H1 (cell line): ENCODE results near the gene ZNF143. TPM values are rescaled to one million over a fixed set of nuclear protein-coding genes. Genes with fewer than 3 reads are reported as not detected.

Experiments
- CTCF ChIA-PET: fragments of 300-600 bp; sonication (Branson Sonifier 250); formaldehyde crosslinking; loops from one replicate; lab custom pipeline; 2021; ENCODE audit not compliant: partially characterized antibody; lab: Charles Lee
- POLR2A ChIA-PET: fragments of 300-600 bp; sonication (Branson Sonifier 250); formaldehyde crosslinking; loops from one replicate; lab custom pipeline; 2021; ENCODE audit warnings: inconsistent platforms; ENCODE audit not compliant: partially characterized antibody; lab: Charles Lee
- DNase-seq, 2 experiments: peaks; one replicate each; pipeline versions ENCODE4 v3.0.0 to v3.0.0-alpha.2; 2010 to 2022; ENCODE audit warnings: low spot score in 2 of 2, low read depth in 1 of 2, mixed read lengths in 1 of 2
- FAIRE-seq: peaks from 2 replicates; lab custom pipeline; 2011; peaks lifted over from hg19 to GRCh38; lab: Jason Lieb, UNC
- H2AFZ ChIP-seq: 2 replicates; pipeline ENCODE4 v1.8.1; 2012; ENCODE audit warnings: low read length, inconsistent platforms
- H2AK5ac ChIP-seq: 2 replicates; pipeline ENCODE4 v1.6.1; 2013; ENCODE audit warnings: low read depth, low read length
- H2BK120ac ChIP-seq: replicated peaks from 2 replicates; pipeline ENCODE3; 2013; ENCODE audit warnings: low read depth, low read length, inconsistent platforms
- H2BK12ac ChIP-seq: 2 replicates; pipeline ENCODE4 v1.6.1; 2013; ENCODE audit warnings: low read depth, low read length
- H2BK15ac ChIP-seq: 2 replicates; pipeline ENCODE4 v1.6.1; 2013; ENCODE audit warnings: low read length
- H2BK20ac ChIP-seq: 2 replicates; pipeline ENCODE4 v1.6.1; 2013; ENCODE audit warnings: low read length
- H2BK5ac ChIP-seq: 2 replicates; pipeline ENCODE4 v1.6.1; 2013; ENCODE audit warnings: low read depth, low read length
- H3K14ac ChIP-seq: 2 replicates; pipeline ENCODE4 v1.6.1; 2013; ENCODE audit warnings: inconsistent platforms; ENCODE audit not compliant: insufficient read length
- H3K18ac ChIP-seq: 2 replicates; pipeline ENCODE4 v1.6.1; 2013; ENCODE audit warnings: low read length; ENCODE audit errors: extremely low read depth
- H3K23ac ChIP-seq: 2 replicates; pipeline ENCODE4 v1.6.1; 2013; ENCODE audit warnings: inconsistent platforms; ENCODE audit not compliant: insufficient read length
- H3K23me2 ChIP-seq: 2 replicates; pipeline ENCODE4 v1.6.1; 2013; ENCODE audit warnings: low read depth, low read length
- H3K27ac ChIP-seq: 2 replicates; pipeline ENCODE4 v1.6.1; 2011; ENCODE audit warnings: low read depth, low read length, inconsistent platforms
- H3K27me3 ChIP-seq, 4 experiments: replicated peaks in 1 of 4; 1 replicate in 1 of 4; 2 replicates in 3 of 4; pipeline versions ENCODE4 v1.6.1 to v1.8.1; 2011 to 2013; ENCODE audit warnings: low read length in 3 of 4, mild to moderate bottlenecking in 3 of 4, inconsistent platforms in 2 of 4, mixed read lengths in 2 of 4, moderate library complexity in 1 of 4; ENCODE audit not compliant: control insufficient read depth in 3 of 4, insufficient read depth in 3 of 4; ENCODE audit errors: extremely low read depth in 1 of 4
- H3K36me3 ChIP-seq, 4 experiments: 2 replicates each; pipeline versions ENCODE4 v1.6.1 to v1.8.1; 2011 to 2013; ENCODE audit warnings: mild to moderate bottlenecking in 4 of 4, low read length in 3 of 4, moderate library complexity in 2 of 4, control low read depth in 1 of 4, inconsistent platforms in 1 of 4; ENCODE audit not compliant: insufficient read depth in 4 of 4, control insufficient read depth in 2 of 4
- H3K4ac ChIP-seq: replicated peaks from 2 replicates; pipeline ENCODE3; 2013; ENCODE audit warnings: low read length, low read depth, mixed read lengths, inconsistent platforms; ENCODE audit not compliant: insufficient read length
- H3K4me1 ChIP-seq, 4 experiments: replicated peaks in 1 of 4; 1 replicate in 1 of 4; 2 replicates in 3 of 4; pipeline versions ENCODE4 v1.6.1 to v1.8.1; 2011 to 2013; ENCODE audit warnings: low read length in 3 of 4, inconsistent platforms in 2 of 4, mixed read lengths in 1 of 4; ENCODE audit not compliant: insufficient read depth in 4 of 4, control insufficient read depth in 3 of 4
- H3K4me2 ChIP-seq, 2 experiments: 2 replicates each; pipeline versions ENCODE4 v1.6.1 to v1.8.1; 2011 to 2013; ENCODE audit warnings: low read depth in 2 of 2, low read length in 2 of 2, control low read depth in 1 of 2, inconsistent platforms in 1 of 2, mild to moderate bottlenecking in 1 of 2; ENCODE audit not compliant: insufficient read depth in 1 of 2
- H3K4me3 ChIP-seq, 4 experiments: fragments of 200-600, 300-600 bp in 1 of 4; sonication (generic), shearing (Covaris generic), sonication (Bioruptor Twin) in 1 of 4; 2 replicates each; pipeline versions ENCODE4 v1.5.1 to v1.8.1; 2011 to 2016; ENCODE audit warnings: low read length in 4 of 4, low read depth in 3 of 4, control low read depth in 2 of 4, inconsistent platforms in 2 of 4, mild to moderate bottlenecking in 2 of 4, mixed read lengths in 1 of 4, moderate library complexity in 1 of 4; ENCODE audit not compliant: insufficient read depth in 2 of 4; ENCODE audit errors: extremely low read depth in 1 of 4
- H3K56ac ChIP-seq: replicated peaks from 2 replicates; pipeline ENCODE3; 2013; ENCODE audit warnings: low read depth, mild to moderate bottlenecking, mixed read lengths, low read length, inconsistent platforms; ENCODE audit not compliant: insufficient read length
- H3K79me1 ChIP-seq: 2 replicates; pipeline ENCODE4 v1.6.1; 2013; ENCODE audit warnings: low read depth, low read length, control low read depth
- H3K79me2 ChIP-seq, 2 experiments: 2 replicates each; pipeline versions ENCODE4 v1.6.1 to v1.8.1; 2012 to 2013; ENCODE audit warnings: low read length in 2 of 2, mild to moderate bottlenecking in 2 of 2, inconsistent platforms in 1 of 2; ENCODE audit not compliant: insufficient read depth in 2 of 2, control insufficient read depth in 1 of 2
- H3K9ac ChIP-seq, 4 experiments: replicated peaks in 1 of 4; 1 replicate in 1 of 4; 2 replicates in 3 of 4; pipeline versions ENCODE4 v1.6.1 to v1.8.1; 2011 to 2013; ENCODE audit warnings: low read depth in 3 of 4, low read length in 3 of 4, control low read depth in 2 of 4, mild to moderate bottlenecking in 2 of 4, moderate library complexity in 2 of 4, inconsistent platforms in 1 of 4; ENCODE audit errors: extremely low read depth in 1 of 4
- H3K9me3 ChIP-seq, 2 experiments: 2 replicates each; pipeline versions ENCODE4 v1.6.1 to v1.8.1; 2012 to 2013; ENCODE audit warnings: mild to moderate bottlenecking in 2 of 2, moderate library complexity in 2 of 2, control low read depth in 1 of 2, inconsistent platforms in 1 of 2, low read depth in 1 of 2, low read length in 1 of 2, mixed read lengths in 1 of 2; ENCODE audit not compliant: insufficient read depth in 2 of 2
- H4K20me1 ChIP-seq, 2 experiments: replicated peaks in 1 of 2; 2 replicates each; pipeline versions ENCODE3 to v1.8.1; 2011 to 2013; ENCODE audit warnings: inconsistent platforms in 2 of 2, low read length in 2 of 2, mild to moderate bottlenecking in 1 of 2; ENCODE audit not compliant: insufficient read depth in 2 of 2, control insufficient read depth in 1 of 2
- H4K5ac ChIP-seq: 2 replicates; pipeline ENCODE4 v1.6.1; 2013; ENCODE audit warnings: low read length, low read depth, mixed read lengths, inconsistent platforms; ENCODE audit not compliant: insufficient read length
- H4K8ac ChIP-seq: 2 replicates; pipeline ENCODE4 v1.8.0; 2013; ENCODE audit warnings: mild to moderate bottlenecking, moderate library complexity, low read length, inconsistent platforms; ENCODE audit not compliant: insufficient read depth; ENCODE audit errors: extremely low read depth
- H4K91ac ChIP-seq: replicated peaks from 2 replicates; pipeline ENCODE3; 2013; ENCODE audit warnings: low read length, mixed read lengths, inconsistent platforms; ENCODE audit not compliant: insufficient read length
- CEBPB ChIP-seq: IDR thresholded peaks from 2 replicates; pipeline ENCODE4 v1.6.1; 2012; ENCODE audit warnings: low read depth, low read length
- HDAC2 ChIP-seq, 2 experiments: fragments of 300-600 bp in 1 of 2; sonication (generic) in 1 of 2; IDR thresholded peaks; 2 replicates each; pipeline ENCODE4 v1.6.1; 2011 to 2012; ENCODE audit warnings: low read depth in 2 of 2, low read length in 2 of 2, mild to moderate bottlenecking in 2 of 2, moderate library complexity in 2 of 2, borderline replicate concordance in 1 of 2, inconsistent platforms in 1 of 2
- SIN3A ChIP-seq, 2 experiments: IDR thresholded peaks in 1 of 2; conservative IDR thresholded peaks in 1 of 2; 2 replicates each; pipeline ENCODE4 v1.6.1; 2011 to 2012; ENCODE audit warnings: low read length in 2 of 2, improper control_type of control experiment in 1 of 2, low read depth in 1 of 2, mild to moderate bottlenecking in 1 of 2
- SIRT6 ChIP-seq: IDR thresholded peaks from one replicate; pipeline ENCODE4 v1.7.1; 2012; ENCODE audit warnings: low read length, inconsistent platforms
- WGBS, 2 experiments: shearing (Covaris generic) in 1 of 2; methylation state at CpG; one replicate each; pipeline versions ENCODE4 v1.1.6 to v1.1.7; 2013 to 2015; ENCODE audit warnings: low lambda C conversion rate in 2 of 2, mixed read lengths in 2 of 2, inconsistent platforms in 1 of 2, low coverage in 1 of 2, missing lambda C conversion rate in 1 of 2; ENCODE audit not compliant: insufficient replicate concordance in 2 of 2, insufficient coverage in 1 of 2, insufficient read length in 1 of 2; ENCODE audit errors: extremely low coverage in 1 of 2, missing lambda C conversion rate in 1 of 2; 5-methylcytosine and 5-hydroxymethylcytosine counted together
- polyA plus RNA-seq, 7 experiments: library from polyadenylated mRNA; depleted of rRNA in 3 of 7; stranded (reverse) in 5 of 7; unstranded in 2 of 7; fragments of >200 nt in 5 of 7; fragments of 200-250 nt in 2 of 7; gene quantifications; 1 replicate in 5 of 7; 2 replicates in 1 of 7; 4 replicates in 1 of 7; pipeline versions ENCODE4 v1.2.1 to v1.2.3, GENCODE V29; 2011 to 2013; ENCODE audit warnings: missing spikeins in 2 of 7, mixed read lengths in 2 of 7
- total RNA-seq: library from RNA; stranded (reverse); fragmentation: NEBNext Ultra II Directional; extraction: Animal tissue kit (Norgen Biotek cat#: 25700); gene quantifications from 2 replicates; pipeline ENCODE4 v1.2.1, GENCODE V29; 2021

Gene ZNF143
- total and polyA plus RNA-seq, 2 of the 8 experiments (the other 6 are each of a cell fraction or from before 2014, with no cell fraction given) = 43.0 to 69.2 TPM

- no peak overlapping the region for H3K18ac ChIP-seq
- peaks cover 0 to 6% (median 3%) of the 10 kb centered on the region in 4 experiments; a peak in 5 of 7 replicates for H3K4me1 ChIP-seq
- no peak for FAIRE-seq
- peak overlapping the region; percentile 4 for H4K5ac ChIP-seq
- H3K23me2 ChIP-seq = no peaks in the 10 kb centered on the region
- H2BK12ac ChIP-seq = no peak overlapping the region; the same call in 1 of the 2 replicates
- peak overlapping the region in 1 of 4 experiments; percentile 37; a peak in 2 of 8 replicates for H3K4me3 ChIP-seq
- no peaks in the 10 kb centered on the region for H3K27me3 ChIP-seq
- no peak overlapping the region for H4K8ac ChIP-seq
- H3K23ac ChIP-seq = no peak overlapping the region
- H4K91ac ChIP-seq = no peak overlapping the region
- TF ChIP-seq SIN3A (conservative IDR thresholded peaks at IDR 0.05 in 1 of 2, IDR thresholded peaks at IDR 0.05 in 1 of 2; ENCODE audit: low read depth in 1 of 2, low read length in 2 of 2) (no peak), HDAC2 (IDR thresholded peaks at IDR 0.05; ENCODE audit: borderline replicate concordance in 1 of 2, low read depth in 2 of 2, low read length in 2 of 2) (0 out of 4 replicates have a peak, but pooled peaks of 1 of the 2 experiments have one; percentile 1), SIRT6 (no peak), CEBPB (no peak)
- TF ChIP-seq, all 59 proteins: peak for 1
- H2BK20ac ChIP-seq = no peak overlapping the region
- H3K79me2 ChIP-seq = no peaks in the 10 kb centered on the region
- peaks cover 3 to 19% (median 5%) of the 10 kb centered on the region in 4 experiments; a peak in 6 of 8 replicates for H3K36me3 ChIP-seq
- DNase-seq = no peak
- WGBS, 2 experiments = 48% methylated on average over 1 of the region's 1 CpG; no CpG with 5 or more reads in 1 of the 2 experiments
- ChIA-PET POLR2A (interaction anchor here (0.6 to 2.4 kb wide), 8 partner anchors 43 to 558 kb away, joined by 3 to 20 read pairs (median 3); partner anchors contain the start of genes IPO7 and ZNF143), CTCF (interaction anchor here (0.5 to 3.2 kb wide), 41 partner anchors 8 to 806 kb away, joined by 3 to 21 read pairs (median 4); partner anchors contain the start of gene ZNF143)
- no peak overlapping the region for H2BK5ac ChIP-seq
- H2AK5ac ChIP-seq = no peak overlapping the region
- H3K4me2 ChIP-seq = peak overlapping the region; percentile 43 to 55
- H4K20me1 ChIP-seq = no peaks in the 10 kb centered on the region
- no peak overlapping the region for H3K56ac ChIP-seq
- H3K27ac ChIP-seq = peak overlapping the region; percentile 40; the same call in 1 of the 2 replicates
- no peak overlapping the region for H3K14ac ChIP-seq
- H2AFZ ChIP-seq = no peak overlapping the region
- H2BK15ac ChIP-seq = no peak overlapping the region
- no peaks in the 10 kb centered on the region for H3K79me1 ChIP-seq
- no peak overlapping the region for H3K4ac ChIP-seq
- H2BK120ac ChIP-seq = no peak overlapping the region
- H3K9me3 ChIP-seq = no peaks in the 10 kb centered on the region
- no peak overlapping the region for H3K9ac ChIP-seq
Observed at GRCh38 chr11:9507277-9507580, 46.4 kb downstream of the ZNF143 start.
